H1 (cell line): ENCODE data around the gene SMARCA4. TPM values are rescaled to one million over a fixed set of nuclear protein-coding genes. Genes with fewer than 3 reads are reported as not detected.

Experiments used
- BRCA1 ChIP-seq: IDR thresholded peaks from 2 replicates; pipeline ENCODE4 v1.6.1; 2012; ENCODE audit warnings: low read depth, low read length, improper control_type of control experiment
- CBX8 ChIP-seq: fragments of 300-800, 300-1000 bp; sonication (generic); IDR thresholded peaks from 2 replicates; pipeline ENCODE4 v1.7.1; 2016; ENCODE audit warnings: low read depth, low read length, borderline replicate concordance
- CHD1 ChIP-seq: IDR thresholded peaks from 2 replicates; pipeline ENCODE4 v1.6.1; 2012; ENCODE audit warnings: low read depth, low read length, improper control_type of control experiment
- KDM4A ChIP-seq: IDR thresholded peaks from one replicate; pipeline ENCODE4 v1.7.1; 2012; ENCODE audit warnings: low read depth, mild to moderate bottlenecking, moderate library complexity, low read length, inconsistent platforms; ENCODE audit not compliant: severe bottlenecking
- KDM5A ChIP-seq: fragments of 200-600 bp; IDR thresholded peaks from 2 replicates; pipeline ENCODE4 v1.7.1; 2012; ENCODE audit warnings: mild to moderate bottlenecking, low read length, inconsistent platforms, mixed read lengths
- NRF1 ChIP-seq: IDR thresholded peaks from 2 replicates; pipeline ENCODE4 v1.6.1; 2011; ENCODE audit warnings: mild to moderate bottlenecking, low read depth, low read length, improper control_type of control experiment
- SAP30 ChIP-seq: fragments of 300-600 bp; sonication (generic); IDR thresholded peaks from 2 replicates; pipeline ENCODE4 v1.7.1; 2012; ENCODE audit warnings: low read length, moderate library complexity, mild to moderate bottlenecking, inconsistent platforms; ENCODE audit not compliant: insufficient read depth, insufficient replicate concordance
- SP1 ChIP-seq: IDR thresholded peaks from 2 replicates; pipeline ENCODE4 v1.6.1; 2011; ENCODE audit warnings: low read depth, low read length
- SUZ12 ChIP-seq: fragments of 200-600 bp; sonication (generic); IDR thresholded peaks from 2 replicates; pipeline ENCODE4 v1.6.1; 2012; ENCODE audit warnings: mild to moderate bottlenecking, inconsistent platforms, low read length, moderate library complexity, mixed read lengths
- TAF7 ChIP-seq: optimal IDR thresholded peaks from 2 replicates; pipeline ENCODE3; 2011; ENCODE audit warnings: low read depth, mild to moderate bottlenecking, inconsistent platforms, low read length, moderate library complexity, borderline replicate concordance
- polyA plus RNA-seq, 7 experiments: library from polyadenylated mRNA; depleted of rRNA in 3 of 7; stranded (reverse) in 5 of 7; unstranded in 2 of 7; fragments of >200 nt in 5 of 7; fragments of 200-250 nt in 2 of 7; gene quantifications; 1 replicate in 5 of 7; 2 replicates in 1 of 7; 4 replicates in 1 of 7; pipeline versions ENCODE4 v1.2.1 to v1.2.3, GENCODE V29; 2011 to 2013; ENCODE audit warnings: missing spikeins in 2 of 7, mixed read lengths in 2 of 7
- total RNA-seq: library from RNA; stranded (reverse); fragmentation: NEBNext Ultra II Directional; extraction: Animal tissue kit (Norgen Biotek cat#: 25700); gene quantifications from 2 replicates; pipeline ENCODE4 v1.2.1, GENCODE V29; 2021

Gene SMARCA4
- total and polyA plus RNA-seq, 2 of the 8 experiments (the other 6 are each of a cell fraction or from before 2014, with no cell fraction given) = 86.4 to 263 TPM

GRCh38 chr19:10975374-10976130 lies 14.7 kb downstream of the SMARCA4 start (continued):
- TF ChIP-seq SAP30 = no peak
- TF ChIP-seq KDM5A = no peak
- TF ChIP-seq CBX8 = no peak
- TF ChIP-seq TAF7 = no peak
- TF ChIP-seq NRF1 = no peak
- no peak for TF ChIP-seq BRCA1
- no peak for TF ChIP-seq SUZ12
- no peak for TF ChIP-seq CHD1
- TF ChIP-seq KDM4A = no peak
- TF ChIP-seq SP1 = no peak
